DND-41 (cell line): Measurements from ENCODE around the gene IQCE.
A peak's percentile ranks its signal among the peaks of the same experiment; 100 is the strongest.

ENCODE experiments used
- ATAC-seq: fragments of 200-7000 bp; cut with Tn5 transposase; 3 replicates; pipeline ENCODE4 v1.9.1; 2021; ENCODE audit warnings: low read depth; ENCODE audit not compliant: insufficient read depth
- DNase-seq: peaks from one replicate; pipeline ENCODE4 v3.0.0-alpha.2; 2020
- H2AFZ ChIP-seq: 2 replicates; pipeline ENCODE4 v1.6.0; 2012; ENCODE audit warnings: low read depth, low read length
- H3K27ac ChIP-seq: 2 replicates; pipeline ENCODE4 v1.5.1; 2012; ENCODE audit warnings: low read length, inconsistent platforms
- H3K27me3 ChIP-seq: fragments of 200-600 bp; sonication (generic); 2 replicates; pipeline ENCODE4 v1.6.0; 2012; ENCODE audit warnings: low read length, mild to moderate bottlenecking, inconsistent platforms; ENCODE audit not compliant: insufficient read depth, poor library complexity
- H3K36me3 ChIP-seq: 2 replicates; pipeline ENCODE4 v1.5.1; 2012; ENCODE audit warnings: low read length, inconsistent platforms; ENCODE audit not compliant: insufficient read depth
- H3K4me1 ChIP-seq: 2 replicates; pipeline ENCODE4 v1.5.1; 2012; ENCODE audit warnings: mild to moderate bottlenecking, low read length; ENCODE audit not compliant: insufficient read depth
- H3K4me2 ChIP-seq: 2 replicates; pipeline ENCODE4 v1.6.0; 2012; ENCODE audit warnings: mild to moderate bottlenecking, moderate library complexity, low read length, inconsistent platforms; ENCODE audit not compliant: insufficient read depth
- H3K4me3 ChIP-seq, 2 experiments: fragments of 200-600 bp in 1 of 2; shearing (Covaris generic) in 1 of 2; 2 replicates each; pipeline ENCODE4 v1.5.1; 2012 to 2016; ENCODE audit warnings: inconsistent platforms in 2 of 2, low read length in 2 of 2, mild to moderate bottlenecking in 2 of 2, low read depth in 1 of 2, moderate library complexity in 1 of 2
- H3K79me2 ChIP-seq: 2 replicates; pipeline ENCODE4 v1.6.0; 2012; ENCODE audit warnings: low read length, inconsistent platforms; ENCODE audit not compliant: insufficient read depth
- H3K9ac ChIP-seq: 2 replicates; pipeline ENCODE4 v1.6.0; 2012; ENCODE audit warnings: low read depth, mild to moderate bottlenecking, inconsistent platforms, low read length, moderate library complexity
- H3K9me3 ChIP-seq: 2 replicates; pipeline ENCODE4 v1.5.1; 2012; ENCODE audit warnings: low read length, moderate library complexity, mild to moderate bottlenecking, inconsistent platforms; ENCODE audit not compliant: insufficient read depth, severe bottlenecking
- H4K20me1 ChIP-seq: 2 replicates; pipeline ENCODE4 v1.6.0; 2012; ENCODE audit warnings: low read length; ENCODE audit not compliant: insufficient read depth
- CTCF ChIP-seq: IDR thresholded peaks from 2 replicates; pipeline ENCODE4 v1.5.1; 2012; ENCODE audit warnings: borderline replicate concordance, low read length, moderate library complexity, mild to moderate bottlenecking; ENCODE audit not compliant: poor library complexity, severe bottlenecking; ENCODE audit errors: extremely low read depth
- EZH2 ChIP-seq: IDR thresholded peaks from 3 replicates; pipeline ENCODE4 v1.6.1; 2012; ENCODE audit warnings: borderline replicate concordance, low read depth, mild to moderate bottlenecking, moderate library complexity, low read length, inconsistent platforms; ENCODE audit not compliant: severe bottlenecking

IQCE gene

GRCh38 chr7:2643386-2644219 lies 84.8 kb downstream of the IQCE start:
- peaks cover 72% of the 10 kb centered on the region for H3K79me2 ChIP-seq
- H4K20me1 ChIP-seq, result peaks cover 89% of the 10 kb centered on the region

GRCh38 chr7:2644220-2644561 lies 85.4 kb downstream of the IQCE start:
- TF ChIP-seq CTCF, result no peak
- TF ChIP-seq EZH2, result no peak
- no peaks in the 10 kb centered on the region for H3K27me3 ChIP-seq
- H3K36me3 ChIP-seq, result peaks cover 57% of the 10 kb centered on the region
- H3K4me1 ChIP-seq, result peaks cover 28% of the 10 kb centered on the region
- H3K79me2 ChIP-seq, result peaks cover 66% of the 10 kb centered on the region
- peak overlapping the region; percentile 73 for H3K27ac ChIP-seq
- ATAC-seq (no peak), DNase-seq (no peak)
- peak overlapping the region; percentile 49 for H3K4me2 ChIP-seq
- H3K4me3 ChIP-seq, result no peak overlapping the region
- H2AFZ ChIP-seq, result no peak overlapping the region
- H3K9ac ChIP-seq, result no peak overlapping the region
- no peaks in the 10 kb centered on the region for H3K9me3 ChIP-seq
- H4K20me1 ChIP-seq, result peaks cover 88% of the 10 kb centered on the region

More at GRCh38 chr7:2643386-2644219, 84.8 kb downstream of the IQCE start:
- Histone ChIP-seq H3K9ac (no peak overlapping the region), H3K4me1 (peaks cover 28% of the 10 kb centered on the region), H3K4me3 (no peak overlapping the region), H3K9me3 (no peaks in the 10 kb centered on the region), H3K27ac (peak overlapping the region; percentile 73; the same call in 1 of the 2 replicates), H3K4me2 (0 out of 2 replicates have a peak overlapping the region, but pooled peaks have one; percentile 49), H2AFZ (no peak overlapping the region), H3K36me3 (peaks cover 53% of the 10 kb centered on the region), H3K27me3 (no peaks in the 10 kb centered on the region)
- TF ChIP-seq EZH2, result no peak
- TF ChIP-seq CTCF, result peak; percentile 48
- peak; percentile 26 for DNase-seq
- no peak for ATAC-seq

GRCh38 chr7:2644562-2645273 lies 85.9 kb downstream of the IQCE start:
- peak overlapping the region; percentile 73 for H3K27ac ChIP-seq
- no peaks in the 10 kb centered on the region for H3K27me3 ChIP-seq
- peak overlapping the region; percentile 12; the same call in 1 of the 2 replicates for H3K9ac ChIP-seq
- peaks cover 88% of the 10 kb centered on the region for H4K20me1 ChIP-seq
- H3K4me1 ChIP-seq, result peaks cover 28% of the 10 kb centered on the region
- H3K4me2 ChIP-seq, result peak overlapping the region; percentile 49
- H3K36me3 ChIP-seq, result peaks cover 57% of the 10 kb centered on the region
- no peak overlapping the region for H2AFZ ChIP-seq
- ATAC-seq (peak; percentile 83), DNase-seq (no peak)
- peaks cover 61% of the 10 kb centered on the region for H3K79me2 ChIP-seq
- TF ChIP-seq EZH2, result no peak
- TF ChIP-seq CTCF, result no peak
- 0 out of 4 replicates have a peak overlapping the region, but pooled peaks of 1 of the 2 experiments have one; percentile 8 for H3K4me3 ChIP-seq
- no peaks in the 10 kb centered on the region for H3K9me3 ChIP-seq
